GM18907 (cell line): Measurements from ENCODE around the gene SELPLG.
A peak's percentile ranks its signal among the peaks of the same experiment; 100 is the strongest.
"Not testable (repeated sequence)": the region's sequence is repeated elsewhere in the genome, so short reads cannot be mapped to it uniquely, and the experiment has no call there.

ENCODE experiments used
- ATAC-seq: cut with Tn5 transposase; IDR thresholded peaks from one replicate; pipeline ENCODE4 v1.9.1; 2021; ENCODE audit warnings: mild to moderate bottlenecking, moderate library complexity; ENCODE audit not compliant: unreplicated experiment

SELPLG gene

DNA sequence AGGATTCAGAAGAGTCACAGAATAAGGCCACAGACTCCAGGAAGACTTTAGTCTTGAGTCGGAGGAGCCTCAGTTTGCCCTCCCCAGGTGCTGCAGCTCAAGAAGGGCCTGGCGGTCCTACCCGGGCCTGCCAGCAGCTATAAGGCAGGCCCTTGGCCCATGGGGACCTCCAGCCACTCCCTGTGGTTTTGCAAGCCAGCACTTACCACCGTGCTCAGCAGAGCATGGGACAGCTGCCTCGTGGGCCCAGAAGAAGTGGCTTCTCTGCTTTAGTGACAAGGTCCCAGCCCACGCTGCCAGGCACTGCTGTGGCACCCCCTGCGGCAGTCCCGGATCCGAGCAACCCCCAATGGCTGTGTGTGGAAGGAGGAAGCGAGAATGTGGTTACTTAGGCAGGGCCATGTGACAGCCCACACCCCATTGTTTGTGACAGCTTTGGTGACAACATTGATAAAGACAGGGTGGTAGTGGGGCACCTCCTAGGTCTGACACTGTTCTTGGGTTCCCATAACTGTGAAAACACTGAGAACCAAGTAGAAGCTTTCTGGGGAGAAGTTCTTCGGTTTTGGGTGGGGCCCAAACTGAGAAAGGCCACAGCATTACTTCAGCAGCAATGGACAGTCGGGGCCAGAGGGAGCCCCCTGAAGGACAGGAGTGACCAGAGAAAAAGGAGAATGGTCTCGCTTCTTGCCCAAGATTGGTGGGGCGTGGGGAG lies at the start of gene SELPLG:
Gene SELPLG, minus strand, starts transcription at position 361 of the 715 bp plus-strand sequence. CDS start 9,587 bp downstream, outside the sequence.
- peak; percentile 62 for ATAC-seq

- ATAC-seq: no peak
Observed at GRCh38 chr12:108681317-108681716, 47.6 kb upstream of the SELPLG start.

DNA sequence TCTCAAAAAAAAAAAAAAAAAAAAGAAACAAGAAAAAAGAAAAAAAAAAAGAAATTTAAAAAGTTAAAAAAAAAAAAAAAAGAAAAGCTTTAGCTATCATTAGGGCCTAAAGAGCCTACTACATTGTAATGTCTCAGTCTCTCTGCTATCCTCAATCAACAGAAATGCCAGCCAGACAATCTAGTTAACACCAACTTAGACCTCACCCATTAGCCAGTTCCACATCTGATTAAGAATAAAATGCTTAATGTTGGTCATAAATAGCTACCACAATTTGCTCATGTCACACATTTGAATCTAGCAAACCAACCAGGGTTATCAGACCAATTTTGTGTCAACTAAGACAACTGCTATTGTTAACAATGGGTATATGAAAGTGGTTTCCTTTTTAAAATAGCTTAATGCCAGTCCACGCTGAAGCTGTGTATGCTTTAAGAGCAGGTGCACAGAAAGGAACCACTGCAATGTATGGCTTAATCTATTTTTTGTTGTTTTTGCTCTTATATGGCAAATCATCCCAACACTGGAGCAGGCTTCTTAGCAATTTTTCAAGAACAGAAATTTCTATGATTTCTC lies 45.5 kb upstream of the SELPLG start:
- no peak for ATAC-seq

GRCh38 chr12:108678104-108678730 lies 44.5 kb upstream of the SELPLG start:
- ATAC-seq: no peak

- no peak for ATAC-seq
Observed at GRCh38 chr12:108677381-108677780, 43.7 kb upstream of the SELPLG start.

- no peak for ATAC-seq
Observed at GRCh38 chr12:108676707-108677106, 43.0 kb upstream of the SELPLG start.

GRCh38 chr12:108675792-108676191 lies 42.1 kb upstream of the SELPLG start:
- no peak for ATAC-seq

- ATAC-seq: no peak
Observed at GRCh38 chr12:108672054-108672453, 38.4 kb upstream of the SELPLG start.

- no peak for ATAC-seq
Observed at GRCh38 chr12:108671110-108671509, 37.4 kb upstream of the SELPLG start.

DNA sequence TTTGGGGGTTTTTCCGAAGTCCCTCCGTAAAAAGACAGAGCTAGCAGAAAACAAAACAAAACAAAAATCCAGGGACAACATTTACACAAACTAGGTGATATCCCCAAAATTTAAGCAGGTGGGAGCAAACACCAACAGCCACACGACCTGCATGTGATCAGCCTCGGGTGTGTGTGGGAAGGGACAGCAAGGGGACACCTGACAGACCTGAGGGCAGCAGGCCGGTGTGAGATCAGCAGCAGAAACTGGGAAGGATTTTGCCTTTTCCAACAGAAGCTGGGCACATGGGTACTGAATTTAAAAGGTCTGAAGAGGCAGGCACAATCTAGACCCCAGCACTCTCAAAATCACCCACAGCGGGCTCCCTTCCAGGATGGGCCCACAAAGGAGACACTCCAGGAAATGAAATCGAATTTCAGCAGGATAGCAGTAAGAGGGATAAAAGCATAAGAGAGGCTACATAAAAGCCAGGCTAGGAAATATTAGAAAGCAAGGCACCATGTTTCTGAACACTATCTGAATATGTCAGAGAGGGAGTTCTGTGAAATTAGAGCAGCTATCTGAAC lies 36.5 kb upstream of the SELPLG start:
- ATAC-seq: no peak

- no peak for ATAC-seq
Observed at GRCh38 chr12:108668542-108668941, 34.8 kb upstream of the SELPLG start.

DNA sequence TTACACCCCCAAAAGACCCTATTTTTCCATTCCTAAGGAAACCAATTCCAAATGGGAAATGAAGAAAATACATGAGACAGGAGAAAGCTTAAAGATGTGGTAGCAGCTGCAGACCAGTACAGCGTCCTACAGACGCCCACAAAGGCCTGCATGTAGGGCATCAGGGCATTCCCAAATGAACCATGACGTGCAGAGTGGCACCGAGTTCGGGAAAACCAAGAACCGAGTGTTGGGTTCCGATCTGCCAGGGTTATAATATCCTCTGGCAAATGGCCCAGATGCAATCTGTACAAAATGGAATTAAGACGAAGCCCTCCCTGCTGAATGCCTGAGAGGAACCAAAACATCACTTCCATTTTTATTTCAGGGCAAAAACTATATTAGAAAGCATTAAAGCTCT lies 34.4 kb upstream of the SELPLG start:
- no peak for ATAC-seq

- ATAC-seq: no peak
Observed at GRCh38 chr12:108667349-108667748, 33.7 kb upstream of the SELPLG start.

GRCh38 chr12:108666401-108666881 lies 32.7 kb upstream of the SELPLG start:
- no peak for ATAC-seq

- no peak for ATAC-seq
Observed at GRCh38 chr12:108665608-108666202, 32.0 kb upstream of the SELPLG start.

GRCh38 chr12:108664338-108665258 lies 30.9 kb upstream of the SELPLG start:
- ATAC-seq: peak; percentile 73

DNA sequence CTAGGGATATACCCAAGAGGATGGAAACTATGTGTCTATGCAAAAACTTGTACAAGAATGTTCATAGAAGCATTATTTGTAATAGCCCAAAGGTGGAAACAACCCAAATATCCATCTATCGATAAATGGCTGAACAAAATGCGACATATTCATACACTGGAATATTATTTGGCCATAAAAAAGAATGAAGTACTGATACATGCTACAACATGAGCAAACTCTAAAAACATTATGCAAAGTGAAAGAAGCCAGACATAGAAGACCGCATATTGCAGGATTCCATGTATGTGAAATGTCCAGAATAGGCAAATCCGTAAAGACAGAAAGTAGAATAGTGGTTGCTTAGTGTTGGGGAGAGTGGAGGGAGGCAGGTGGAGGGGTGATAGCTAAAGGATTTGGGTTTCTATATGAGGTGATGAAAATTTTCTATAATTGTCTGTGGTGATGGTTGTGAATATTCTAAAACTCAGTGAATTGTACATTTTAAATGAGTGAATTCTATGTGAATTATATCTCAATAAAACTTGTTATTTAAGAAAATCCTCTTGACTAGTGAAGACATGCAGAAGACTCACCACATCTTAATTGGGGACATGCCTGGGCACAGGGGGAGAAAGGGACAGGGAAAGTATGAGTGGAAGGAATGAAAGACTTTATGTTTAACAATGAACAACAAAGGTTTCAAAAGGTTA lies 29.8 kb upstream of the SELPLG start:
- ATAC-seq: no peak

- not testable (repeated sequence) for ATAC-seq
Observed at GRCh38 chr12:108658115-108658514, 24.4 kb upstream of the SELPLG start.

DNA sequence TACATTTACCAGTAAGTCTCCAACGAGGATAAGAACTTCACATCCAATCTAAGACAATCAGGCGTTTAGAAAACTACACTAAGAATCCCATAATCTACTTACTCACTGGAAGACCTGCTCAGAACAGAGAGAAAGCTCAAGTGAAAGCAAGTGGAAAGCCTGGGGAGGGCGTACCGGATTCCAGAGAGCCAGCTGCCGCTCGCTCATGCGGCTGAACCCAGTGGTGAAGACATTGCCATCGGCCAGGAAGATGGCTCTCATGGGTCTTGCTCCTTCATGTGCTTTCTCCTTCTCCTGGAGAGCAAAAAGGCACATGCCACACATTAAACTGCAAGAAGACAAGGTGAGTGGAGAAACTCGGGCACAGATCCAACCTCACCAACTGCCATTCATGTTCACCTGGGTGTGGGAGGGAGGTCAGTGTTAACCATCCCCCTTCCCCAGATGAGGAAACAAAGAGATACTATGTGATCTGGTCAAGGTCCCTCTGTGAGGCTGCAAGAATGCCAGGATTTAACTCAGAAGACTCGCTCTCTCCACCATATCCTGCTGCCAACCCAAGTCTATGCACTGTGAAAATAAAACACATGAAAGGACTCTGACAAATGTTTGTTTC lies 23.5 kb upstream of the SELPLG start:
- ATAC-seq: no peak
